ENCODE data around the gene PTTG2. TPM values are rescaled to one million over a fixed set of nuclear protein-coding genes. Genes with fewer than 3 reads are reported as not detected.

Gene PTTG2
- polyA plus RNA-seq, 1 donor from 2014 or later = not detected

DNA sequence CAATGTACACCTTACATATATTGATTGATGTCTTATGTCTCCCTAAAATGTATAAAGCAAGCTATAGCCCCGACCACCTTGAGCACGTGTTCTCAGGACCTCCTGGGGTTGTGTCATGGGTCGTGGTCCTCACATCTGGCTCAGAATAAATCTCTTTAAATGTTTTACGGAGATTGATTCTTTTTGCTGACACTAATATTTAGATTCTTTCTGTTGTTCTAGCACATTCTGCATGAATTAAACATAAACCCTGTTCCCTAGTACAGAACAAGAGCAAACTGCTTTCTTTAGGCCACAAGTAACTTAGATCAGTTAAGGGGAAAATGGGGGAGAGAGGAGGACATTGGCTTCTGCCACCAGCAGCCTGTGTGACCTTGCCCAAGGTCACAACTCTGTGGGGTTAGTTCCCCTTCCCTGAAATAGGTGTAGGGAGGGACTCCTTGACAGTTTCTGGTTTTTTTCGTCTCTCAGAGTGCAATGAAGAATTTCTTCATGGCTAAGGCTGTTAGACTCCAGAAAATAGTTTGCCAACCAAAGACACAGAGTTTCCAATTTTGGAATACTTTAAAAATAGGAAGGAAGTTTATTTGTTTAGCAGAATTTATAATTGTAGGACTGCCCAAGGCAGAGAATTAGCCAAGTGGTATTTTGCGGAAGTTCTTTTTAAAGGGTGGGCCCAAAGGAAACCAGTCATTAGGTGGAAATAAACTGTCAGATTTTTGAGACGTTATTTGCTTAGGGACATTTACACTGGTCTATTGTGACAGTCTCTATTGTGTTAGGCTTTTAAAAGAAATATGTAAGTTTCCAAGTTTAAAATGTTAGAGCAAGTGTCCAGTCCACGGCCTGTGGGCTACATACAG, 29.4 kb downstream of the PTTG2 start:
- Histone ChIP-seq H3K36me3 (ENCODE audit: insufficient read depth, low read length) (no peaks in the 10 kb centered on the region), H3K4me2 (ENCODE audit: low read length) (no peak overlapping the region), H3K9ac (ENCODE audit: low read length) (no peak overlapping the region), H3K27ac (ENCODE audit: low read length) (no peak overlapping the region), H3K27me3 (ENCODE audit: insufficient read depth, low read depth, low read length) (no peaks in the 10 kb centered on the region), H3K9me3 (ENCODE audit: low read length) (no peaks in the 10 kb centered on the region), H2AFZ (ENCODE audit: low read depth, low read length) (no peak overlapping the region), H4K20me1 (ENCODE audit: insufficient read depth) (no peaks in the 10 kb centered on the region), H3F3A (ENCODE audit: insufficient read depth, low read length, poor library complexity, severe bottlenecking) (no peaks in the 10 kb centered on the region), H3K4me3 (ENCODE audit: low read length) (no peak overlapping the region), H3K79me2 (replicated peaks; ENCODE audit: insufficient read depth, low read length) (no peaks in the 10 kb centered on the region), H3K9me2 (ENCODE audit: insufficient read depth, low read length) (no peaks in the 10 kb centered on the region)
- TF ChIP-seq EZH2 (IDR thresholded peaks at IDR 0.05; ENCODE audit: borderline replicate concordance, insufficient read depth, low read length, poor library complexity, severe bottlenecking) (no peak), RAD21 (conservative IDR thresholded peaks at IDR 0.05) (no peak), TAF1 (IDR thresholded peaks at IDR 0.05; ENCODE audit: low read depth) (no peak), SMC3 (conservative IDR thresholded peaks at IDR 0.05; ENCODE audit: poor library complexity) (no peak), EP300 (conservative IDR thresholded peaks at IDR 0.05; ENCODE audit: poor library complexity, severe bottlenecking) (no peak)

GRCh38 chr4:37990731-37991245, 30.6 kb downstream of the PTTG2 start:
- TF ChIP-seq POLR2AphosphoS5 (IDR thresholded peaks at IDR 0.05) (no peak), MXI1 (conservative IDR thresholded peaks at IDR 0.05; ENCODE audit: poor library complexity, severe bottlenecking) (no peak), RAD21 (conservative IDR thresholded peaks at IDR 0.05) (no peak), TAF1 (IDR thresholded peaks at IDR 0.05; ENCODE audit: low read depth) (no peak), CTCF (IDR thresholded peaks at IDR 0.05; ENCODE audit: poor library complexity, severe bottlenecking) (no peak), EP300 (conservative IDR thresholded peaks at IDR 0.05; ENCODE audit: poor library complexity, severe bottlenecking) (no peak), SMC3 (conservative IDR thresholded peaks at IDR 0.05; ENCODE audit: poor library complexity) (no peak), REST (IDR thresholded peaks at IDR 0.05; ENCODE audit: borderline replicate concordance) (no peak), EZH2 (IDR thresholded peaks at IDR 0.05; ENCODE audit: borderline replicate concordance, insufficient read depth, low read length, poor library complexity, severe bottlenecking) (no peak)
- Histone ChIP-seq H3K27me3 (ENCODE audit: insufficient read depth, low read depth, low read length) (no peaks in the 10 kb centered on the region), H3K9ac (ENCODE audit: low read length) (no peak overlapping the region), H3K27ac (ENCODE audit: low read length) (no peak overlapping the region), H3F3A (ENCODE audit: insufficient read depth, low read length, poor library complexity, severe bottlenecking) (no peaks in the 10 kb centered on the region), H3K4me3 (ENCODE audit: low read length) (no peak overlapping the region), H3K4me2 (ENCODE audit: low read length) (no peak overlapping the region), H3K9me2 (ENCODE audit: insufficient read depth, low read length) (no peaks in the 10 kb centered on the region), H4K20me1 (ENCODE audit: insufficient read depth) (no peaks in the 10 kb centered on the region), H3K36me3 (ENCODE audit: insufficient read depth, low read length) (no peaks in the 10 kb centered on the region), H3K79me2 (replicated peaks; ENCODE audit: insufficient read depth, low read length) (no peaks in the 10 kb centered on the region), H2AFZ (ENCODE audit: low read depth, low read length) (no peak overlapping the region), H3K9me3 (ENCODE audit: low read length) (no peaks in the 10 kb centered on the region)

All from neural cell (in vitro differentiated cells).